ENCODE data around the gene TMEM176A. TPM values are rescaled to one million over a fixed set of nuclear protein-coding genes. Genes with fewer than 3 reads are reported as not detected.

Gene TMEM176A
- total RNA-seq, 4 donors from 2014 or later: 7.7 to 48.2 (median 17.0) TPM

DNA sequence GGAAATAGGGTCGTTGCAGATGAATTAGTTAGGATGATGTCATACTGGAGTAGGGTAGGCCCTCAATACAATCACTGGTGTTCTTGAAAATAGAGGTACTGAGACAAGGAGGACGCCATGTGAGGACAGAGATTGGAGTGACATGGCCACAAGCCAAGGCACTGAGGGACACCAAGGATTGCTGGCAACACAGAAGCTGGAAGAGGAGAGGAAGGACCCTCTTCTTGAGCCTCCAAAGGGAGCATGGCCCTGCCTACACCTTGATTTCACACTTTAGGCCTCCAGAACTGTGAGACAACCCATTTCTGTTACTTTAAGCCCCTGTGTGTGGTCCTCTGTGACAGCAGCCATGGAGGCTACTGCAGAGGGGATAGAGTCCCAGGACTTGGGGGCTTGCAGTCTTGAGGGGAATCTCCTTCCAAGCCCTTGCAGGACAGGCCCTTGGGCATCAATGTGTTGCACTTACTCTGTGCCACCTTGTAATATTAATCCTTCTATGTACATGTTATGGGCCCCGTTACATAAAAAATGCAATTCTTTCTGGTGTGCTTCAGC lies 48.1 kb downstream of the TMEM176A start:
- no peaks in the 10 kb centered on the region for H3K27me3 ChIP-seq
- no peak for TF ChIP-seq POLR2A (IDR thresholded peaks at IDR 0.05)
- TF ChIP-seq CTCF (IDR thresholded peaks at IDR 0.05): no peak
- H3K9me3 ChIP-seq: no peaks in the 10 kb centered on the region
- intact Hi-C loops (cut with DNase I; ENCODE audit: low total_unique reads): no loop called here
- no peaks in the 10 kb centered on the region for H3K4me1 ChIP-seq
- DNase-seq: no peak
- H3K4me3 ChIP-seq: no peak overlapping the region
- H3K27ac ChIP-seq: no peak overlapping the region
- H3K36me3 ChIP-seq: no peaks in the 10 kb centered on the region

DNA sequence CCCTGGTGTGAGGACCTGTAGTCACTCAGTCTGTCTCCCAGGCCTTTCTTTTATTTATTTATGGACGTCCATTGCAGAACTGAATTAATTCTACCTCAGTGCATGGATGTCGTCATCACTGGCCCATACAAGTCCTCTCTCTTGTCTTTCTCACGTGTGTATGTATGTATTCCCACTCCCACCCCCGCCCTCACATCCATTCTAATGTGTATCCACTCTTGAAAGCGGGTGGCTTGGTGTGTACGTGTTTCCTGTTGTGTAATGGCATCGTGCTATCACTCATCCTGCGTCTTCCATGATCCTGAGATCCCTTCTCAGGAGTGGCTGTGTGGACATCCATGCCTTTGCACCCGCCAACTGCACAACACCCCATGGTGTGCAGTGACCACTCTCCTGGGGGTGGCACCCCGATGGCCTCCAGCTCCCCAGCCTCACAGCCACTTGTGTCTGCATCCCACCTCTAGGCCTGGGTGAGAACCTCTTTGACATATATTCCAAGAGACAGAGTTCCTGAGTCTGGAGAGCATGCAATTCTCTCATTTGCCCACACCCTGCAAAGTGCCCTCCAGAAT lies 48.7 kb downstream of the TMEM176A start:
- no peaks in the 10 kb centered on the region for H3K27me3 ChIP-seq
- H3K9me3 ChIP-seq: no peaks in the 10 kb centered on the region
- no peak overlapping the region for H3K27ac ChIP-seq
- no peak overlapping the region for H3K4me3 ChIP-seq
- intact Hi-C loops (cut with DNase I; ENCODE audit: low total_unique reads): no loop called here
- DNase-seq: no peak
- H3K36me3 ChIP-seq: no peaks in the 10 kb centered on the region
- TF ChIP-seq POLR2A (IDR thresholded peaks at IDR 0.05) (no peak), CTCF (IDR thresholded peaks at IDR 0.05) (no peak)
- H3K4me1 ChIP-seq: no peaks in the 10 kb centered on the region

- no peak for DNase-seq
- Histone ChIP-seq H3K4me1 (no peaks in the 10 kb centered on the region), H3K27me3 (no peaks in the 10 kb centered on the region), H3K4me3 (no peak overlapping the region), H3K27ac (no peak overlapping the region), H3K9me3 (no peaks in the 10 kb centered on the region), H3K36me3 (no peaks in the 10 kb centered on the region)
- no peak for TF ChIP-seq CTCF (IDR thresholded peaks at IDR 0.05)
- TF ChIP-seq POLR2A (IDR thresholded peaks at IDR 0.05): no peak
- intact Hi-C loops (cut with DNase I; ENCODE audit: low total_unique reads): no loop called here
Measured at GRCh38 chr7:150850273-150850672, 49.7 kb downstream of the TMEM176A start.

- no peaks in the 10 kb centered on the region for H3K36me3 ChIP-seq
- H3K27me3 ChIP-seq: no peaks in the 10 kb centered on the region
Measured at GRCh38 chr7:150851492-150852370, 51.2 kb downstream of the TMEM176A start.

More at GRCh38 chr7:150851492-150852370, 51.2 kb downstream of the TMEM176A start:
- intact Hi-C loops (cut with DNase I; ENCODE audit: low total_unique reads): no loop called here
- Histone ChIP-seq H3K9me3 (no peaks in the 10 kb centered on the region), H3K4me3 (no peak overlapping the region), H3K4me1 (no peaks in the 10 kb centered on the region), H3K27ac (no peak overlapping the region)
- TF ChIP-seq POLR2A (IDR thresholded peaks at IDR 0.05) (no peak), CTCF (IDR thresholded peaks at IDR 0.05) (no peak)
- no peak for DNase-seq
